HG03378 (cell line): ENCODE results near the gene HACD3.
"Not testable (repeated sequence)": the region's sequence is repeated elsewhere in the genome, so short reads cannot be mapped to it uniquely, and the experiment has no call there.

Source experiments
- ATAC-seq: cut with Tn5 transposase; IDR thresholded peaks from one replicate; pipeline ENCODE4 v1.9.1; 2021; ENCODE audit warnings: mild to moderate bottlenecking, moderate library complexity; ENCODE audit not compliant: unreplicated experiment

HACD3 gene

GRCh38 chr15:65547841-65548240 is 17.6 kb downstream of the HACD3 start:
- ATAC-seq: no peak

GRCh38 chr15:65549288-65549687 is 19.0 kb downstream of the HACD3 start:
- ATAC-seq: not testable (repeated sequence)

- no peak for ATAC-seq
Measured at GRCh38 chr15:65550681-65551098, 20.4 kb downstream of the HACD3 start.

GRCh38 chr15:65551183-65551582 is 20.9 kb downstream of the HACD3 start:
- no peak for ATAC-seq

DNA sequence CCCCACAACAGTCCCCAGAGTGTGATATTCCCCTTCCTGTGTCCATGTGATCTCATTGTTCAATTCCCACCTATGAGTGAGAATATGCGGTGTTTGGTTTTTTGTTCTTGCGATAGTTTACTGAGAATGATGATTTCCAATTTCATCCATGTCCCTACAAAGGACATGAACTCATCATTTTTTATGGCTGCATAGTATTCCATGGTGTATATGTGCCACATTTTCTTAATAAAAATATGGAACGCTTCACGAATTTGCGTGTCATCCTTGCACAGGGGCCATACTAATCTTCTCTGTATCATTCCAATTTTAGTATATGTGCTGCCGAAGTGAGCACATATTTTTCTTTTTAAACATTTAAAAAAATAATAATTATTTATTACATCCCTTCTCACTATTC is 22.6 kb downstream of the HACD3 start:
- ATAC-seq: not testable (repeated sequence)

GRCh38 chr15:65553691-65554090 is 23.4 kb downstream of the HACD3 start:
- no peak for ATAC-seq

DNA sequence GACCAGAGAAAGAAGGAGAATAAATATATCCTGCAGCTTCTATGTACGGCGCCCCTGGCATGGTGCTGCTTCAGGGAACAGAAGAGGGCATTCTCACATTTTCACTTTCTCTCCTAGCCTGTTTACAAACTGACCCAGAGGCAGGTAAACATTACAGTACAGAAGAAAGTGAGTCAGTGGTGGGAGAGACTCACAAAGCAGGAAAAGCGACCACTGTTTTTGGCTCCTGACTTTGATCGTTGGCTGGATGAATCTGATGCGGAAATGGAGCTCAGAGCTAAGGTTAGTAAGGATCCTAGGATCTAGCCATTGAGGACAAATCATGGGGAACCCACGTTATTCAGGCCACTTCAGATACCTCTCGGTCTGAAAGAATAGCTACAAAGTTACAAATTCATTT is 26.4 kb downstream of the HACD3 start:
- ATAC-seq: no peak

DNA sequence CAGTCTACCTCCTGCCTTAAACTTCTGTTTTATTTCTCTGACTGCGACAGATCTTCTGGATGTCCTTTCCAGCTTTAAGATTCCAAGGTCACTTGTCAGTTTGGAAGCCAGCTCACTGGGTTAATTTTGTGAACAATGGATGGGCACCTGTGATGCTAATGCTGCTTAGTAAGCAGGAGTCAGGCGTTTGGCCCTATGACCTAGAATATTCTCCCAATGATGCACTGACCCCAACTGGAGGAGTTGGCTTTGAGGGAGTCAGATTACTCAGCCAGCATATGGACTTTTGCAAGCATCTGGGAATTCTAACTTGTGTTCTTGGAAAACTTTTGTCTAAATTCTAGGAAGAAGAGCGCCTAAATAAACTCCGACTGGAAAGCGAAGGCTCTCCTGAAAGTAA is 28.1 kb downstream of the HACD3 start:
- no peak for ATAC-seq

DNA sequence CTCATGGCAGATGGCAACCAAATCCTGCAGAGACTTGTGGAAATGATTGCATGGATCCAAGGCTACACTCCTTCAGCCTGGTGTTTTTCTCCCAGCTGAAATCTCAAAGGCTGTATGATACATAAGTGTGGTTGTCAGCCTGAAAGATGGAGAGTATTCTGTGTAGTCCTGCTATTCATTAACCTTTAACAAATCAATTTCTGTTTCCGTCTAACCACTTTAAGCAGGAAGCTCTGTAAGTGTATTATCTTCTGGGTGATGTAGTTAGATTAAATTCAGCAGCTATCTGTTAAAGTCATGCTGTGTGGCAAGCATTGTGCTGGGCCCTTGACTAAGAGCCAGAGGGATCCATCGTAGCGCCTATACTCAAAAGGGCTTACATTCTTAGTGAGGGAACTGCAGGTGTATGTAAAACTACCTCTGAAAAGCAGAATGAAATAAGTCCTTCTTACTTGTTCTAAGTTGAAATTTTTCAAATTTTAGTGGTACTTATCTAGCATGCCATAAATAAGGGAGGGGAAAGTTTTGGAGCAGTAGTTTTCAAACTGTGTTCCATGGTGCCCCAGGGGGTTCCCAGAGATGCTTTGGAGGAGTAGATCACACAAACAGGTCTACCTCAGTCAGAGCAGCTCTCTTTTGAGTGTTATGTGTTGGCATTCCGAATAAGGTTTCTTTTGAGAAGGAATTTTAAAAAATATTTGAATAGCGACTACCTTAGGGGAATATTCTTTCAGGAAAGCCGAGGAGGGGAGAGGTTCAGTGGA is 28.9 kb downstream of the HACD3 start:
- no peak for ATAC-seq

DNA sequence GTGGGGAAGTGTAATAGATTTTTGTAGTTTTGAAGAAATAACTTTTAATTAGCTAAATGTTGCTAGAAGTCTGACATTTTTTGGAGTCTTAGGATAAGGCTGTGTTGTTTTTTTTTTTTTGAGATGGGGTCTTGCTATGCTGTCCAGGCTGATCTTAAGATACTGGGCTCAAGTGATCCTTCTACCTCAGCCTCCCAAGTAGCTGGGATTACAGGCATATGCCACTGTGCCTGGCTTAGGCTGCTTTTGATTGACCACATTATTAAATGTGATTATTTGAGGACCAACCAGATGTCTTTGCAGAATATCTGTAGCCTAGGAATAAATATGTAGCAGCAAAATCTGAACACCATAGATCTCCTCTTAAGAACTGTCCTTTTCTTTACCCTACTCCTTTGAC is 29.7 kb downstream of the HACD3 start:
- ATAC-seq: no peak

GRCh38 chr15:65561934-65562333 is 31.7 kb downstream of the HACD3 start:
- no peak for ATAC-seq

DNA sequence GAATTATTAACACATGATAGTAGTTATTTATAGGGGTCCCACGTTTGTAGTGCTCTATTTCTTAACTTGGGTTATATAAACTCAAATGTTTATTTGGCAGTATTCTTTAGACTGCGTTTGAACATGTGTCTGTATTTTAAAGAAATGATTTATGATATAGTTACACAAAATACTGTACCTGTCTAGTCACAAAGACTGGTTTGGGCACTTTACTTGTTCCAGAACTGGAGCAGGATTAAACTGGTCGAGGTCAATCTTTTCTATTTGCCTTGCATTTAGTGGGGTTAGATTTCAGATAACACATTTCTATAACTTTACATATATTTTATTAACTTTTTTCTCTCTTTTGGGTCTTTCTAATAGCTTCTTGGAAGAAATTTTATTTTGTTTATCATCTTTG is 39.5 kb downstream of the HACD3 start:
- ATAC-seq: no peak

- ATAC-seq: no peak
Measured at GRCh38 chr15:65571971-65572370, 41.7 kb downstream of the HACD3 start.

- ATAC-seq: no peak
Measured at GRCh38 chr15:65576664-65577063, 46.4 kb downstream of the HACD3 start.

DNA sequence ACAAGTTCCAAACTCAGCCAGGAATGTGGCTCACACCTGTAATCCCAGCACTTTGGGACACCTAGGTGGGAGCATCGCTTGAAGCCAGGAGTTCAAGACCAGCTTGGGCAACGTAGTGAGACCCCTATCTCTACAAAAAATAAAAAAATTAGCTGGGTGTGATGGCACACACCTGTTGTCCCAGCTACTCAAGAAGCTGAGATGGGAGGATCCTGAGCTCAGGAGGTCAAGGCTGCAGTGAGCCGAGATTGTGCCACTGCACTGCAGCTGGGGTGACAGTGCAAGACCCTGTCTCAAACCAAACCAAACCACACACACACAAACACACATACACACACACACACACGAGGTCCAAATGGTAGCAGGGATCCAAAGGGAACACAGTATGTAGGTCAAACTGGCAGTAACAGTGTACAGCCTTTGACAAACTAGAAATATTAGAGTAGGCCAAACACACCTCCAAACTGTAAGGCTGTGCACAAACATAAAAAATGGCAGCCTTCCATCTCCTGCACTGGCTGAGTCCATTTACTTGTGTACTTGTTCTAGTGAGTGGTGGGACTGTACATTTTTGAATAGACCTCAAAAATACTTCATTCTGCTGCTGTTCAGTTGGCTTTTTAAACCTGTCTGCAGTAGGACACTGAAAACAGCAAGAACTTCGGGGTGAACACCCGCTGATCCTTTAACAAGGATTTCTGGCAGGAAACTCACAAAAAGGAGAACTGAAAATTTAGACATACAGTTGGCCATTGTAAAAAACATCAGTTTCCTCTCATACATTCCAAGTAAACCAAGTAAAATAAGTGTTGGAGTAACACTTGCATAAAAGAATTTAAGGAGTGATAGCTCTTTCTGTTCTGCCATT is 47.1 kb downstream of the HACD3 start:
- no peak for ATAC-seq

DNA sequence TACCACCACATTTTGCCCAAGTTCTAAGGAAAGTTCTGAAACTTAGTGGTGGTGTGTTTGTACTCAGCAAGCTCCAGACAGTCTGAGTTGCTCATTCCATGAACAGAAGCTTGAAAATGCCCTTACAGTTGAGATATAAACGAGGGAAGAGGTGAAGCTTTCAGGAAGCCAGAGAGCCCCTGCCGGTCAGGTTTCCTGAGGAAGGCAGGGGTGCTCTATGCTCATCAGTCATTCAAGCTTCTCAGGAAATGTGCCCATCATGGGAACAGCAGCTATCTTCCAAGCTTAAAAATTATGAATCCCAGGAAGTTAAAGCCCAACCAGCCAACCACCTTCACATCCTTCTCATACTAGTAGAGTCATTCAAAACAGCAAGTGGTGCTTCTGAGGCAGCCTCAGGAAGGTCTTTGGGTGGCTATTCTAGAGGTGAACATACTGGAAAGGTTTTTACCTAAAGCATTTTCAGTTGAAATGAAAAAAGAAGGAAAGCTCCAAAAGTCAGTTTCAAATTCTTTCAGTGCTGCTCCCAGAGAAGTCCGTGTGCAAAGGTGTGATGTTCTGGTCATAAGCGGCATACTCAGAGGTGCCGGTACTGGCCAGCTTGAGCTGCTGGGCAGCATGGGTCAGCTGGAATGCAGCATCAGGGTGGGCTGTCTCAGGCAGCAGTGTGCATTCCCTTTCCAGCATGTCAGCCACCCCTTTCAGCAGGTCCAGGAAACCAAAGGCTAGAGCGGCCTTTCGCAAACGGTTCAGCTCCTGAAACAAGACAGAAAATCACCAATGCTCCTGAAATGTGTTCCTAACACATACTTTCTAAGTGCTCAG is 48.9 kb downstream of the HACD3 start:
- ATAC-seq: no peak

DNA sequence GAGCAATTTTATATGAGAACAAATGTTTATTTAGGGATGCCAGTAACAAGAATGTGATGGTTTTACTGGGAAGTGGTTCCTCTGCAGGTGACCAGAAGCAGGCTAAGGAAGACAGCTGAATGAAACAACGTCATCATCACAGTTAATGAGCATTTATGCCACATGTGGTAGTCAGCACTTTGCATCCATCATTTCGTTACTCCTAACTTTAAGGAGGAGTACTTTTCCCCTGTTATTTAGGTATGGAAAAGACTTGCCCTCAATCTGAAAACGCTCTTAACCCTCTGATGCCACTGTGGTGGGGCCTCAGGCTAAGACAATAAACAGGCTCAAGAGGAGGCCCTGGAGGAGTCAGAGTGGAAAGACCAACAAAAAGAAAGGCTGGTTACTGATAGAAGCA is 49.5 kb downstream of the HACD3 start:
- no peak for ATAC-seq

DNA sequence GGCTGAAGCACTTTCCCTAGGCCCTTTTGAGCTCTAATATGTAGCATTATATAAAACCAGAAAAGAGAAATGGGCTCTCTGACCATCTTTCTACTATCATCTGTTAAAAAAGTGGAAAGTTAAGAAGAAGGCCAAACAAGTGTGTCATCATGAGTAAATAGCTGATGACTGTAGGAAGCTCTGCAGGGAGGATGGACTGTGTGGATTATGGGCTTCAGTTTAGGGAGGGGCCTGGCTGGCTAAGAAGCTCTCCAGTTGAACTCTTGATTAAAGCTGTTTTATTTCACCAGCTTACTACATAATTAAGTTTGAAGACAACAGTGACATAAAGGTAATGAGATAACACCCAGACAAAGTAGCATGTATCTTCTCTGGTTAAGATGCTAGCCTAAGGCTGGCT is 50.0 kb downstream of the HACD3 start:
- ATAC-seq: no peak

DNA sequence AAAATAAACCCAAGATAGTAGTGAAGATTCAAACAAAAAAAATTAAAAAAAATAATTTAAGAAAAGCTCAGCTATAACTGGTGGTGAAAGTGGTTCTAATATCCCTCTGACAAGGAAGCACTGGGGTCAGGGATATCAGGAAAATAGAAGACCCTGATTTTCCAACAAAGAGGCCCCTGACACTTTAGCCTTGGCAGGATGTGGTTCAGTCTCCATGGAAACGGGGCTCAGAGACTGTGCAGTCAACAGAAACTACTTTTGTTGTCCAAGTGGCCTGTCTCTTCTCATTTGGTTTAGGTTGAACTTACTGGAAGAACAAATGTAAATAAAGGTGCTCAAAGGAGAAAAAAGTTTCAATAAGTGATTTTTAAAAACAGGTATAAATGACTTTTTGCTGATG is 53.4 kb downstream of the HACD3 start:
- no peak for ATAC-seq

DNA sequence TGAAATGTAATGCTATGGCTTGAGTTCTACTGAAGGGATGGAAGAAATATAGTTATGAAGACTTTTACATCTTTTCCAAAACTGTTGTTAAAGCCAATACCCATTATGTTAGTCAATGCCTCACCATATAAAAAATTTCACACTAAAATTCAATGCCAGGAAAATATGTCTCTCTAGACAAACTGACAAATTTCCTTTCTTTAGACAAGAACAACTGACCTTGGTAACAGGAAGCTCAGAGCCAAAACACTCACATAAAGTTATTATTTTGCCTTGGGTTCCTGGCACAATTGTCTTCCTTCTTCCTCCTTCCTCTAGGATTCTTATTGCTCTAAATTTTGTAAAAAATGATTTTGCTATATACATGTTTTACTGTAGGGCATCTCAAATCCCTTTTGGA is 54.0 kb downstream of the HACD3 start:
- ATAC-seq: no peak

- ATAC-seq: no peak
Measured at GRCh38 chr15:65587094-65587493, 56.8 kb downstream of the HACD3 start.
